HepG2 (cell line): Measurements from ENCODE around the gene TLCD1. TPM values are rescaled to one million over a fixed set of nuclear protein-coding genes. Genes with fewer than 3 reads are reported as not detected.

ENCODE experiments used
- FOXA1 ChIP-seq, 2 experiments: fragments of 450-650 bp in 1 of 2; sonication (generic) in 1 of 2; formaldehyde crosslinking in 1 of 2; IDR thresholded peaks; 2 replicates each; pipeline versions ENCODE4 v1.4.0 to v1.6.1; 2016 to 2020; ENCODE audit warnings: missing genetic modification reagents in 1 of 2
- GATAD1 ChIP-seq: IDR thresholded peaks from 2 replicates; pipeline ENCODE4 v1.6.1; 2016; ENCODE audit warnings: missing genetic modification reagents, missing compliant biosample characterization
- HDAC2 ChIP-seq: sonication (generic); formaldehyde crosslinking; IDR thresholded peaks from 2 replicates; pipeline ENCODE4 v1.4.0; 2020; ENCODE audit warnings: missing genetic modification reagents
- HNF1A ChIP-seq, 2 experiments: sonication (generic) in 1 of 2; formaldehyde crosslinking in 1 of 2; IDR thresholded peaks; 2 replicates each; pipeline versions ENCODE4 v1.4.0 to v1.6.1; 2016 to 2020; ENCODE audit warnings: borderline replicate concordance in 1 of 2, low read depth in 1 of 2, mild to moderate bottlenecking in 1 of 2, missing genetic modification reagents in 1 of 2
- HOXA3 ChIP-seq: sonication (generic); formaldehyde crosslinking; IDR thresholded peaks from 2 replicates; pipeline ENCODE4 v1.5.0; 2020; ENCODE audit warnings: missing genetic modification reagents
- MXD4 ChIP-seq: IDR thresholded peaks from 2 replicates; pipeline ENCODE4 v1.6.1; 2016; ENCODE audit warnings: mild to moderate bottlenecking, missing biosample characterization, missing genetic modification reagents
- RBM39 ChIP-seq: fragments of 200-400 bp; formaldehyde crosslinking; IDR thresholded peaks from one replicate; pipeline ENCODE4 v1.6.1; 2018; ENCODE audit warnings: antibody characterized with exemption, mild to moderate bottlenecking, low read depth, low read length; ENCODE audit not compliant: poor library complexity, severe bottlenecking
- SALL1 ChIP-seq: sonication (generic); formaldehyde crosslinking; IDR thresholded peaks from 2 replicates; pipeline ENCODE4 v1.8.0; 2022; ENCODE audit warnings: mild to moderate bottlenecking, missing genetic modification reagents
- SIN3B ChIP-seq: fragments of 150-350 bp; IDR thresholded peaks from 2 replicates; pipeline ENCODE4 v1.6.1; 2014; ENCODE audit warnings: low read length
- ZBTB10 ChIP-seq: sonication (generic); formaldehyde crosslinking; IDR thresholded peaks from 2 replicates; pipeline ENCODE4 v1.4.0; 2020; ENCODE audit warnings: missing genetic modification reagents, borderline replicate concordance
- ZBTB21 ChIP-seq: sonication (generic); formaldehyde crosslinking; IDR thresholded peaks from 2 replicates; pipeline ENCODE4 v1.4.0; 2020; ENCODE audit warnings: missing genetic modification reagents
- ZFYVE20 ChIP-seq: sonication (generic); formaldehyde crosslinking; IDR thresholded peaks from 2 replicates; pipeline ENCODE4 v1.8.0; 2023; ENCODE audit warnings: low read depth, mild to moderate bottlenecking, moderate library complexity, missing genetic modification reagents, borderline replicate concordance
- ZNF558 ChIP-seq: sonication (generic); formaldehyde crosslinking; IDR thresholded peaks from 2 replicates; pipeline ENCODE4 v1.9.0; 2022; ENCODE audit warnings: mild to moderate bottlenecking, missing genetic modification reagents, borderline replicate concordance
- ZNF597 ChIP-seq: sonication (generic); formaldehyde crosslinking; IDR thresholded peaks from 2 replicates; pipeline ENCODE4 v1.5.0; 2020; ENCODE audit warnings: missing genetic modification reagents
- polyA plus RNA-seq, 8 experiments: library from polyadenylated mRNA; depleted of rRNA in 3 of 8; stranded (reverse) in 7 of 8; unstranded in 1 of 8; fragments of >200 nt; fragmentation: Illumina TruSeq in 4 of 8; extraction: Trizol in 4 of 8; gene quantifications; 2 replicates each; pipeline versions ENCODE4 v1.2.1 to v1.2.3, GENCODE V29; 2011 to 2016; ENCODE audit warnings: low read depth in 4 of 8, missing spikeins in 1 of 8, mixed read lengths in 1 of 8; ENCODE audit not compliant: insufficient read depth in 1 of 8
- total RNA-seq, 5 experiments: library from RNA; depleted of rRNA; stranded (reverse); fragments of >200 nt; fragmentation: Illumina TruSeq; extraction: Trizol; gene quantifications; 2 replicates each; pipeline ENCODE4 v1.2.3, GENCODE V29; 2016; ENCODE audit warnings: low read depth in 1 of 5
- TF ChIP-seq, protein P1 (sequence below): IDR thresholded peaks from 2 replicates; pipeline ENCODE4 v1.6.1; 2016

TLCD1 gene
- total and polyA plus RNA-seq, 2 of the 13 experiments (the other 11 are each of a cell fraction or from before 2014, with no cell fraction given): 14.9 to 19.6 TPM

DNA sequence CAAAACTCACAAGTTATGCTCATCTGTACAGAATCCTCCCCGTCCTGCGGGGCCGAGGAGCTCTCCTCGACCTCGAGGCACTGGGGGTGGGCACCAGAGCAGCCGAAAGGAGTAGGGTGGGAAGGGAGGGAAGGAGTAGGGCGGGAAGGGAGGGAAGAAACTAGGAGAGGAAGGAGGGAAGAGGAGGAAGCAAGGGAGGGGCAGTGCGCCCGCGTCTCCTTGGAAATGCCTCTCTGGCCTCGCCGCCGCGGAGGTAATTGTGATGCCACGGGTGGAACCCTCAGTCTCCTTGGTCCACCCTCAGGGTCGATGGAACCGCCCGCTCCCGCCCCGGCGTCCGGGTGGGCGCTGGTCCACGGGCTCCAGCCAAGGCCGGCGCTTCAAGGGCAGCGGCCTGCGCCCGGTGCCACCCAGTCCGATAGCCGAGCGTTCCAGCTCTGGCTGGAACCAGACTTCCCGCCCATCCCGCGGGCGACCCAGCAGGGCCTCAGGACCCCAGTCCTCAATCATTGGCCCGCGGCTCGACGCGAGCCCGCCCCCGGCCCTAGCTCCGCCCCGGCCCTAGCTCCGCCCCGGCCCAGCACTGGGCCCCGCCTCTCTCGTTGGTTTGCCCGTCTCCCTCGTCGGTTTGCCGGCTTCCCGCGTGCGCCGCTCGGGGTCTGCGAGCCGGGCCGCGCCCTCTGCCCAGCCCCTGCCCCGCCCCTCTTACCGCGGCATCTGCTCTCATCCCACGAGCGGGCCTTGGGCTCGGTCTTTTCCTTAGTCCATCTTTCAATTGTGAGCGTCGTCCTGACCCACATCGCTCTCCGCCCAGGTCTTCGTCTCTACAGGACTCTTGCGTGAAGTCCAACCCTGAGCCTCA is 14.9 kb downstream of the TLCD1 start (continued):
- TF ChIP-seq HNF1A (IDR thresholded peaks at IDR 0.05; ENCODE audit: low read depth) (no peak), HNF1A (CRISPR knock-in tag; IDR thresholded peaks at IDR 0.05; ENCODE audit: borderline replicate concordance) (peak; percentile 56; the same call in 1 of the 2 replicates), HOXA3 (CRISPR knock-in tag) (peak; percentile 59), ZBTB21 (CRISPR knock-in tag) (no peak), SIN3B (0 out of 2 replicates have a peak, but pooled peaks have one; percentile 36), RBM39 (peak; percentile 25), ZNF558 (peak; percentile 74; the same call in 1 of the 2 replicates), ZFYVE20 (CRISPR knock-in tag) (no peak), ZBTB10 (peak; percentile 46; the same call in 1 of the 2 replicates), GATAD1 (peak; percentile 32; the same call in 1 of the 2 replicates), HDAC2 (peak; percentile 57; the same call in 1 of the 2 replicates), FOXA1 (IDR thresholded peaks at IDR 0.05) (no peak), FOXA1 (CRISPR knock-in tag; IDR thresholded peaks at IDR 0.05) (0 out of 2 replicates have a peak, but pooled peaks have one; percentile 6), SALL1 (CRISPR knock-in tag) (peak; percentile 56; the same call in 1 of the 2 replicates), ZNF597 (no peak), MXD4 (CRISPR knock-in tag) (no peak; the same call in 1 of the 2 replicates)
- TF ChIP-seq, protein P1, sequence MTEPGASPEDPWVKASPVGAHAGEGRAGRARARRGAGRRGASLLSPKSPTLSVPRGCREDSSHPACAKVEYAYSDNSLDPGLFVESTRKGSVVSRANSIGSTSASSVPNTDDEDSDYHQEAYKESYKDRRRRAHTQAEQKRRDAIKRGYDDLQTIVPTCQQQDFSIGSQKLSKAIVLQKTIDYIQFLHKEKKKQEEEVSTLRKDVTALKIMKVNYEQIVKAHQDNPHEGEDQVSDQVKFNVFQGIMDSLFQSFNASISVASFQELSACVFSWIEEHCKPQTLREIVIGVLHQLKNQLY (CRISPR knock-in tag): peak; percentile 34; the same call in 1 of the 2 replicates
